ENCODE results near the gene MCC.

Gene MCC

GRCh38 chr5:113070901-113071300 lies 417.4 kb downstream of the MCC start:
- H3K27me3 ChIP-seq (ENCODE audit: insufficient read depth, low read length), result no peaks in the 10 kb centered on the region
- H3K27ac ChIP-seq (ENCODE audit: low read depth, low read length), result peak overlapping the region; percentile 34; the same call in 1 of the 2 replicates
- H3K9me3 ChIP-seq (ENCODE audit: insufficient read depth, low read depth, low read length), result no peaks in the 10 kb centered on the region
- WGBS, result 78% methylated on average over 5 of the region's 5 CpGs
- H3K4me1 ChIP-seq (ENCODE audit: insufficient read depth, low read length), result peaks cover 24% of the 10 kb centered on the region
- H3K36me3 ChIP-seq (ENCODE audit: insufficient read depth, low read length), result peaks cover 8% of the 10 kb centered on the region; the same call in 1 of the 2 replicates
- H3K9ac ChIP-seq (ENCODE audit: low read depth, low read length), result no peak overlapping the region
- no peak overlapping the region for H3K4me3 ChIP-seq (ENCODE audit: low read length)

- Histone ChIP-seq H3K9ac (ENCODE audit: low read depth, low read length) (no peak overlapping the region), H3K27me3 (ENCODE audit: insufficient read depth, low read length) (no peaks in the 10 kb centered on the region), H3K4me3 (ENCODE audit: low read length) (no peak overlapping the region), H3K36me3 (ENCODE audit: insufficient read depth, low read length) (peaks cover 8% of the 10 kb centered on the region), H3K4me1 (ENCODE audit: insufficient read depth, low read length) (peaks cover 24% of the 10 kb centered on the region), H3K9me3 (ENCODE audit: insufficient read depth, low read depth, low read length) (no peaks in the 10 kb centered on the region), H3K27ac (ENCODE audit: low read depth, low read length) (no peak overlapping the region)
- WGBS, result 97% methylated on average over 2 of the region's 2 CpGs
Observed at GRCh38 chr5:113068559-113068958, 419.7 kb downstream of the MCC start.

GRCh38 chr5:113067635-113068344 lies 420.5 kb downstream of the MCC start:
- H3K4me1 ChIP-seq (ENCODE audit: insufficient read depth, low read length), result peaks cover 20% of the 10 kb centered on the region
- H3K9me3 ChIP-seq (ENCODE audit: insufficient read depth, low read depth, low read length), result no peaks in the 10 kb centered on the region
- no peaks in the 10 kb centered on the region for H3K27me3 ChIP-seq (ENCODE audit: insufficient read depth, low read length)
- H3K9ac ChIP-seq (ENCODE audit: low read depth, low read length), result no peak overlapping the region
- no peak overlapping the region for H3K27ac ChIP-seq (ENCODE audit: low read depth, low read length)
- no peak overlapping the region for H3K4me3 ChIP-seq (ENCODE audit: low read length)
- H3K36me3 ChIP-seq (ENCODE audit: insufficient read depth, low read length), result peaks cover 16% of the 10 kb centered on the region
- 97% methylated on average over 19 of the region's 19 CpGs for WGBS

- no peak overlapping the region for H3K4me3 ChIP-seq (ENCODE audit: low read length)
- H3K4me1 ChIP-seq (ENCODE audit: insufficient read depth, low read length), result peaks cover 12% of the 10 kb centered on the region
- H3K36me3 ChIP-seq (ENCODE audit: insufficient read depth, low read length), result peaks cover 19% of the 10 kb centered on the region
- no peak overlapping the region for H3K9ac ChIP-seq (ENCODE audit: low read depth, low read length)
- H3K9me3 ChIP-seq (ENCODE audit: insufficient read depth, low read depth, low read length), result no peaks in the 10 kb centered on the region
- H3K27me3 ChIP-seq (ENCODE audit: insufficient read depth, low read length), result no peaks in the 10 kb centered on the region
- 95% methylated on average over 2 of the region's 2 CpGs for WGBS
- no peak overlapping the region for H3K27ac ChIP-seq (ENCODE audit: low read depth, low read length)
Observed at GRCh38 chr5:113065626-113066025, 422.6 kb downstream of the MCC start.

- H3K9me3 ChIP-seq (ENCODE audit: insufficient read depth, low read depth, low read length), result no peaks in the 10 kb centered on the region
- H3K4me3 ChIP-seq (ENCODE audit: low read length), result no peak overlapping the region
- WGBS, result 87% methylated on average over 1 of the region's 1 CpG
- H3K9ac ChIP-seq (ENCODE audit: low read depth, low read length), result no peak overlapping the region
- peaks cover 5% of the 10 kb centered on the region; the same call in 1 of the 2 replicates for H3K4me1 ChIP-seq (ENCODE audit: insufficient read depth, low read length)
- no peak overlapping the region for H3K27ac ChIP-seq (ENCODE audit: low read depth, low read length)
- H3K36me3 ChIP-seq (ENCODE audit: insufficient read depth, low read length), result peaks cover 18% of the 10 kb centered on the region
- no peaks in the 10 kb centered on the region for H3K27me3 ChIP-seq (ENCODE audit: insufficient read depth, low read length)
Observed at GRCh38 chr5:113064806-113065205, 423.4 kb downstream of the MCC start.

GRCh38 chr5:113063927-113064326 lies 424.3 kb downstream of the MCC start:
- Histone ChIP-seq H3K27ac (ENCODE audit: low read depth, low read length) (no peak overlapping the region), H3K9me3 (ENCODE audit: insufficient read depth, low read depth, low read length) (no peaks in the 10 kb centered on the region), H3K4me3 (ENCODE audit: low read length) (no peak overlapping the region), H3K27me3 (ENCODE audit: insufficient read depth, low read length) (no peaks in the 10 kb centered on the region), H3K4me1 (ENCODE audit: insufficient read depth, low read length) (0 out of 2 replicates have a peak, but pooled peaks cover 4% of the 10 kb centered on the region), H3K9ac (ENCODE audit: low read depth, low read length) (no peak overlapping the region), H3K36me3 (ENCODE audit: insufficient read depth, low read length) (peaks cover 18% of the 10 kb centered on the region)
- 86% methylated on average over 12 of the region's 12 CpGs for WGBS

- Histone ChIP-seq H3K27ac (ENCODE audit: low read depth, low read length) (no peak overlapping the region), H3K4me3 (ENCODE audit: low read length) (no peak overlapping the region), H3K9ac (ENCODE audit: low read depth, low read length) (no peak overlapping the region), H3K27me3 (ENCODE audit: insufficient read depth, low read length) (no peaks in the 10 kb centered on the region), H3K9me3 (ENCODE audit: insufficient read depth, low read depth, low read length) (no peaks in the 10 kb centered on the region), H3K36me3 (ENCODE audit: insufficient read depth, low read length) (peaks cover 18% of the 10 kb centered on the region), H3K4me1 (ENCODE audit: insufficient read depth, low read length) (0 out of 2 replicates have a peak, but pooled peaks cover 4% of the 10 kb centered on the region)
- 91% methylated on average over 6 of the region's 6 CpGs for WGBS
Observed at GRCh38 chr5:113062869-113063508, 425.3 kb downstream of the MCC start.

GRCh38 chr5:113061846-113062780 lies 426.1 kb downstream of the MCC start:
- no peaks in the 10 kb centered on the region for H3K9me3 ChIP-seq (ENCODE audit: insufficient read depth, low read depth, low read length)
- H3K9ac ChIP-seq (ENCODE audit: low read depth, low read length), result no peak overlapping the region
- 0 out of 2 replicates have a peak, but pooled peaks cover 4% of the 10 kb centered on the region for H3K4me1 ChIP-seq (ENCODE audit: insufficient read depth, low read length)
- H3K4me3 ChIP-seq (ENCODE audit: low read length), result no peak overlapping the region
- WGBS, result 73% methylated on average over 5 of the region's 5 CpGs
- H3K27ac ChIP-seq (ENCODE audit: low read depth, low read length), result no peak overlapping the region
- no peaks in the 10 kb centered on the region for H3K27me3 ChIP-seq (ENCODE audit: insufficient read depth, low read length)
- H3K36me3 ChIP-seq (ENCODE audit: insufficient read depth, low read length), result peaks cover 18% of the 10 kb centered on the region

GRCh38 chr5:113060408-113061025 lies 427.7 kb downstream of the MCC start:
- Histone ChIP-seq H3K27me3 (ENCODE audit: insufficient read depth, low read length) (no peaks in the 10 kb centered on the region), H3K27ac (ENCODE audit: low read depth, low read length) (no peak overlapping the region), H3K36me3 (ENCODE audit: insufficient read depth, low read length) (peaks cover 15% of the 10 kb centered on the region), H3K4me1 (ENCODE audit: insufficient read depth, low read length) (0 out of 2 replicates have a peak, but pooled peaks cover 4% of the 10 kb centered on the region), H3K9me3 (ENCODE audit: insufficient read depth, low read depth, low read length) (no peaks in the 10 kb centered on the region), H3K9ac (ENCODE audit: low read depth, low read length) (no peak overlapping the region), H3K4me3 (ENCODE audit: low read length) (no peak overlapping the region)
- 95% methylated on average over 4 of the region's 4 CpGs for WGBS

GRCh38 chr5:113059232-113060040 lies 428.8 kb downstream of the MCC start:
- H3K9me3 ChIP-seq (ENCODE audit: insufficient read depth, low read depth, low read length), result no peaks in the 10 kb centered on the region

More at GRCh38 chr5:113059232-113060040, 428.8 kb downstream of the MCC start:
- 93% methylated on average over 19 of the region's 19 CpGs for WGBS
- Histone ChIP-seq H3K27me3 (ENCODE audit: insufficient read depth, low read length) (no peaks in the 10 kb centered on the region), H3K4me3 (ENCODE audit: low read length) (no peak overlapping the region), H3K36me3 (ENCODE audit: insufficient read depth, low read length) (peaks cover 15% of the 10 kb centered on the region), H3K4me1 (ENCODE audit: insufficient read depth, low read length) (0 out of 2 replicates have a peak, but pooled peaks cover 4% of the 10 kb centered on the region), H3K9ac (ENCODE audit: low read depth, low read length) (no peak overlapping the region), H3K27ac (ENCODE audit: low read depth, low read length) (peak overlapping the region; percentile 40; the same call in 1 of the 2 replicates)
